OCI-LY7 (cell line): Measurements from ENCODE around the gene BCL2L13. TPM values are rescaled to one million over a fixed set of nuclear protein-coding genes. Genes with fewer than 3 reads are reported as not detected.

Source experiments
- BruUV-seq: library from RNA; stranded (reverse); fragments of 400-500 nt; replicated peaks from 2 replicates; lab custom pipeline; 2021; lab: Mats Ljungman, UMichigan
- CTCF ChIA-PET: fragments of 300-600 bp; sonication (Branson Sonifier 250); formaldehyde crosslinking; loops from one replicate; lab custom pipeline; 2022; ENCODE audit warnings: antibody characterized with exemption; ENCODE audit not compliant: unreplicated experiment; lab: Charles Lee
- POLR2A ChIA-PET: fragments of 300-600 bp; sonication (Branson Sonifier 250); formaldehyde crosslinking; loops from one replicate; lab custom pipeline; 2022; ENCODE audit warnings: antibody characterized with exemption; lab: Charles Lee
- DNase-seq: peaks from one replicate; pipeline ENCODE4 v3.0.0-alpha.2; 2015; ENCODE audit warnings: low spot score
- H2AFZ ChIP-seq: fragments of 200-600 bp; sonication (generic), shearing (Covaris generic); 2 replicates; pipeline ENCODE4 v1.6.1; 2014; ENCODE audit warnings: mild to moderate bottlenecking, antibody characterized with exemption, low read length, moderate library complexity
- H3K27ac ChIP-seq: fragments of 200-600 bp; sonication (generic); 2 replicates; pipeline ENCODE4 v1.5.1; 2014; ENCODE audit warnings: mixed run types, low read depth, mild to moderate bottlenecking, moderate library complexity, low read length, inconsistent platforms; ENCODE audit not compliant: poor library complexity, severe bottlenecking
- H3K36me3 ChIP-seq: fragments of 200-600 bp; sonication (generic); 2 replicates; pipeline ENCODE4 v1.6.1; 2014; ENCODE audit warnings: mild to moderate bottlenecking, antibody characterized with exemption, low read length, moderate library complexity, mixed read lengths; ENCODE audit not compliant: insufficient read depth
- H3K4me1 ChIP-seq: fragments of 200-600 bp; sonication (generic); 2 replicates; pipeline ENCODE4 v1.5.1; 2014; ENCODE audit warnings: mild to moderate bottlenecking, low read length; ENCODE audit not compliant: insufficient read depth, poor library complexity, severe bottlenecking
- H3K4me2 ChIP-seq: fragments of 200-600 bp; sonication (generic); 2 replicates; pipeline ENCODE4 v1.6.1; 2014; ENCODE audit warnings: mild to moderate bottlenecking, low read length
- H3K4me3 ChIP-seq: fragments of 200-600 bp; sonication (generic); 2 replicates; pipeline ENCODE4 v1.5.1; 2014; ENCODE audit warnings: mild to moderate bottlenecking, low read depth, low read length; ENCODE audit not compliant: poor library complexity, severe bottlenecking
- H3K79me2 ChIP-seq: fragments of 200-600 bp; sonication (generic); 2 replicates; pipeline ENCODE4 v1.6.1; 2016; ENCODE audit warnings: low read depth, mild to moderate bottlenecking, low read length, moderate library complexity, mixed read lengths; ENCODE audit not compliant: insufficient read depth
- H3K9me2 ChIP-seq: fragments of 200-600 bp; sonication (generic); 2 replicates; pipeline ENCODE4 v1.6.1; 2016; ENCODE audit warnings: mild to moderate bottlenecking, low read length, mixed read lengths; ENCODE audit not compliant: insufficient read depth
- H3K9me3 ChIP-seq: fragments of 200-600 bp; sonication (generic); 2 replicates; pipeline ENCODE4 v1.6.1; 2014; ENCODE audit warnings: mild to moderate bottlenecking, mixed run types, low read length, mixed read lengths
- H4K20me1 ChIP-seq: fragments of 200-600 bp; sonication (generic); 2 replicates; pipeline ENCODE4 v1.6.1; 2014; ENCODE audit warnings: mild to moderate bottlenecking, antibody characterized with exemption, low read length, moderate library complexity, mixed read lengths; ENCODE audit not compliant: insufficient read depth
- EZH2phosphoT487 ChIP-seq: fragments of 200-600 bp; sonication (generic); IDR thresholded peaks from 2 replicates; pipeline ENCODE4 v1.6.1; 2018; ENCODE audit warnings: low read depth, borderline replicate concordance, mild to moderate bottlenecking, mixed run types, antibody characterized with exemption, low read length, moderate library complexity, mixed read lengths
- intact Hi-C: fragments of 100-400 bp; cut with micrococcal nuclease; formaldehyde crosslinking; loops from one replicate; pipeline ENCODE4 v1.10.0; 2022; ENCODE audit not compliant: unreplicated experiment
- total RNA-seq, 2 experiments: library from RNA; depleted of rRNA in 1 of 2; stranded (reverse); fragments of >200 nt in 1 of 2; shearing (Covaris generic) in 1 of 2; gene quantifications; 2 replicates each; pipeline ENCODE4 v1.2.3, GENCODE V29; 2014 to 2022
- TF ChIP-seq, protein P1 (sequence below): fragments of 200-600 bp; sonication (generic); conservative IDR thresholded peaks from 2 replicates; pipeline ENCODE4 v1.5.1; 2014; ENCODE audit warnings: mild to moderate bottlenecking, antibody characterized with exemption, low read length, moderate library complexity, mixed read lengths

The BCL2L13 gene
- total RNA-seq, 2 experiments from 2014 or later, result 25.2 to 38.3 TPM

GRCh38 chr22:17724241-17724640, 85.7 kb downstream of the BCL2L13 start:
- Histone ChIP-seq H2AFZ (no peak overlapping the region), H3K4me3 (no peak overlapping the region), H3K36me3 (peaks cover 18% of the 10 kb centered on the region; the same call in 1 of the 2 replicates), H3K9me2 (no peaks in the 10 kb centered on the region), H3K4me2 (no peak overlapping the region), H3K79me2 (no peaks in the 10 kb centered on the region), H3K27ac (no peak overlapping the region), H3K9me3 (no peaks in the 10 kb centered on the region), H4K20me1 (no peaks in the 10 kb centered on the region), H3K4me1 (no peaks in the 10 kb centered on the region)
- ChIA-PET POLR2A (interaction anchor here (0.6 kb wide), 1 partner anchor 348 kb away, joined by 3 read pairs; no protein-coding TSS in a partner anchor), CTCF (no interaction called here)
- BruUV-seq, result no TSS peak
- DNase-seq, result no peak
- TF ChIP-seq, protein P1, sequence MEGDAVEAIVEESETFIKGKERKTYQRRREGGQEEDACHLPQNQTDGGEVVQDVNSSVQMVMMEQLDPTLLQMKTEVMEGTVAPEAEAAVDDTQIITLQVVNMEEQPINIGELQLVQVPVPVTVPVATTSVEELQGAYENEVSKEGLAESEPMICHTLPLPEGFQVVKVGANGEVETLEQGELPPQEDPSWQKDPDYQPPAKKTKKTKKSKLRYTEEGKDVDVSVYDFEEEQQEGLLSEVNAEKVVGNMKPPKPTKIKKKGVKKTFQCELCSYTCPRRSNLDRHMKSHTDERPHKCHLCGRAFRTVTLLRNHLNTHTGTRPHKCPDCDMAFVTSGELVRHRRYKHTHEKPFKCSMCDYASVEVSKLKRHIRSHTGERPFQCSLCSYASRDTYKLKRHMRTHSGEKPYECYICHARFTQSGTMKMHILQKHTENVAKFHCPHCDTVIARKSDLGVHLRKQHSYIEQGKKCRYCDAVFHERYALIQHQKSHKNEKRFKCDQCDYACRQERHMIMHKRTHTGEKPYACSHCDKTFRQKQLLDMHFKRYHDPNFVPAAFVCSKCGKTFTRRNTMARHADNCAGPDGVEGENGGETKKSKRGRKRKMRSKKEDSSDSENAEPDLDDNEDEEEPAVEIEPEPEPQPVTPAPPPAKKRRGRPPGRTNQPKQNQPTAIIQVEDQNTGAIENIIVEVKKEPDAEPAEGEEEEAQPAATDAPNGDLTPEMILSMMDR, result no peak
- no peak for TF ChIP-seq EZH2phosphoT487
- intact Hi-C loops, result no loop called here

GRCh38 chr22:17724678-17725499, 86.3 kb downstream of the BCL2L13 start:
- no peaks in the 10 kb centered on the region for H4K20me1 ChIP-seq
- no peaks in the 10 kb centered on the region for H3K79me2 ChIP-seq
- H3K36me3 ChIP-seq, result peaks cover 24% of the 10 kb centered on the region; the same call in 1 of the 2 replicates
- POLR2A ChIA-PET, result no interaction called here
- intact Hi-C loops, result no loop called here
- CTCF ChIA-PET, result no interaction called here
- H3K27ac ChIP-seq, result no peak overlapping the region
- H2AFZ ChIP-seq, result no peak overlapping the region
- no peak overlapping the region for H3K4me3 ChIP-seq
- no peak for DNase-seq
- TF ChIP-seq EZH2phosphoT487, result no peak
- TF ChIP-seq, protein P1, result no peak
- no peak overlapping the region for H3K4me2 ChIP-seq
- H3K4me1 ChIP-seq, result no peaks in the 10 kb centered on the region
- H3K9me2 ChIP-seq, result no peaks in the 10 kb centered on the region
- no peaks in the 10 kb centered on the region for H3K9me3 ChIP-seq
- BruUV-seq, result no TSS peak

- H2AFZ ChIP-seq, result no peak overlapping the region
- H3K4me1 ChIP-seq, result no peaks in the 10 kb centered on the region
- no peak overlapping the region for H3K4me2 ChIP-seq
- peaks cover 30% of the 10 kb centered on the region; the same call in 1 of the 2 replicates for H3K36me3 ChIP-seq
- no peaks in the 10 kb centered on the region for H3K9me2 ChIP-seq
- no peaks in the 10 kb centered on the region for H3K9me3 ChIP-seq
- POLR2A ChIA-PET, result no interaction called here
- DNase-seq, result no peak
- H4K20me1 ChIP-seq, result no peaks in the 10 kb centered on the region
- no peaks in the 10 kb centered on the region for H3K79me2 ChIP-seq
- H3K27ac ChIP-seq, result no peak overlapping the region
- no peak overlapping the region for H3K4me3 ChIP-seq
- intact Hi-C loops, result no loop called here
- CTCF ChIA-PET, result no interaction called here
- TF ChIP-seq, protein P1, result no peak
- no peak for TF ChIP-seq EZH2phosphoT487
- no TSS peak for BruUV-seq
These were observed 86.9 kb downstream of the BCL2L13 start for GRCh38 chr22:17725500-17725796.
